Activated CD4-positive, alpha-beta T cell treated with anti-CD3 and anti-CD28 coated beads for 1 hour (primary cell): ENCODE results near the gene RP2.

Experiments
- DNase-seq: peaks from one replicate; pipeline ENCODE4 v3.0.0-alpha.2; 2020

RP2 gene

DNA sequence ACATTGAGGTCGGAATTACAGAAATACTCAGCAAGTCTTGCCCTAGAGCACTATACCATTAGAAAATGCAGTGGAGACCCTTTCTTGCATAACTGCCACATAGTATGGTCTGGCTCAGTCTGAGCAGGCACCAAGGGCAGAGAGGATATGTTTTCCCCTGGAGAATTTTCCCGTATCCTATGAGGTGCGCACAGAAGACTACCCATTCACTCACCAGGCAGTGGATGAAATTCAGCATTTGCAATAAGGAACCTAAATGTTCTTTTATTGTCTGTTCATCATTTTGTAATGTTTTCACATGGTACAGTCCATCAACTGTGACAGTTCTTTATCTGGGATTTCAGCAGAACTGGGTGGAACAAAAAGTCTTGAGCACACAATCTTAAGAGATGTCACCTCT, 90.9 kb downstream of the RP2 start:
- no peak for DNase-seq

GRCh38 chrX:46929439-46930261, 92.8 kb downstream of the RP2 start:
- no peak for DNase-seq
